Effector memory CD8-positive, alpha-beta T cell (primary cell): ENCODE data around the gene CACNA1F.

Experiments used
- ATAC-seq: fragments of 150-1000 bp; cut with Tn5 transposase; replicated peaks from 2 replicates; pipeline ENCODE4 v1.10.0; 2021; ENCODE audit warnings: mild to moderate bottlenecking, moderate library complexity
- DNase-seq, 3 experiments: peaks; one replicate each; pipeline ENCODE4 v3.0.0; 2021
- H3K27ac Mint-ChIP-seq, 2 donors: one replicate each; pipeline ENCODE4 v1.8.0; 2022; ENCODE audit warnings: mild to moderate bottlenecking in 2 of 2, mixed read lengths in 2 of 2, moderate library complexity in 2 of 2
- H3K27me3 Mint-ChIP-seq, 2 donors: one replicate each; pipeline ENCODE4 v1.8.0; 2022; ENCODE audit warnings: mixed read lengths in 2 of 2
- H3K36me3 Mint-ChIP-seq: one replicate; pipeline ENCODE4 v1.8.0; 2022; ENCODE audit warnings: mild to moderate bottlenecking, moderate library complexity, mixed read lengths; ENCODE audit not compliant: insufficient read depth
- H3K4me1 Mint-ChIP-seq, 2 donors: one replicate each; pipeline ENCODE4 v1.8.0; 2022; ENCODE audit warnings: low read depth in 2 of 2, mixed read lengths in 2 of 2
- H3K4me3 Mint-ChIP-seq, 2 donors: one replicate each; pipeline ENCODE4 v1.8.0; 2022; ENCODE audit warnings: mild to moderate bottlenecking in 2 of 2, mixed read lengths in 2 of 2, moderate library complexity in 2 of 2
- H3K9me3 Mint-ChIP-seq, 2 donors: one replicate each; pipeline ENCODE4 v1.8.0; 2022; ENCODE audit warnings: mixed read lengths in 2 of 2

CACNA1F gene

DNA sequence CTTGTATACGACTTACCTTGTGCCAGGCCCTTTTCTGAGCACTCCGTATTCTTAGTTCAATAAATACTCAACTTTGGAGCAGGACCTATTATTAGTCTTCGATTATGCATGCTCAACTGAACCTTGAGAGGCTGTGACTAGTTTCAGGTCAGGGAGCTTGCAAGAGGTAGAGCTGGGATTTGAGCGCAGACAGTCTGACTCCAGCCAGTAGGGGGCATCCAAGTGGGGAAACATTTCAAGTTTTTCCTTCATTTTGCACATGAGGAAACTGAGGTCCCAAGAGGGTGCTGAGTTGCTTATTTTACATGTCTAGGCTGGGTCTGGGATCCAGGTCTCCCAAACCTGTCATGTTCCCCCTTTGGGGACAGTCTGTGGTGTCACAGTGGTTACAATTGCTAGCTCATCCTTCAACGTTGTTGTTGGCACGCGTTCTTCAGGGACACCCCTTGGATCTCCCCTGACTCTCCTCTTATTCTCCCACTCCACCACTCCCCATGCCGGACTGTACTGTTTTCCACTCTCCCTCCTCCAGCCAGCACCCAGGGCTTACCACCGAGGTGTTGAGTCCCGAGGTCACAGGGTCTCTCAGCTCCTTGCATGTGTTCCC is 40.3 kb downstream of the CACNA1F start:
- Mint-ChIP-seq H3K4me3 (peak overlapping the region; percentile 33), H3K9me3 (no peaks in the 10 kb centered on the region), H3K4me1 (peaks cover 10 to 20% of the 10 kb centered on the region in 2 donors), H3K27ac (no peak overlapping the region), H3K27me3 (no peaks in the 10 kb centered on the region), H3K36me3 (peaks cover 10% of the 10 kb centered on the region)
- no peak for ATAC-seq
- DNase-seq = no peak

GRCh38 chrX:49191574-49192011 is 41.5 kb downstream of the CACNA1F start:
- DNase-seq = no peak
- Mint-ChIP-seq H3K4me3 (peak overlapping the region; percentile 85 to 88), H3K27ac (peak overlapping the region; percentile 70 to 87), H3K4me1 (peaks cover 10 to 20% of the 10 kb centered on the region in 2 donors), H3K36me3 (peaks cover 10% of the 10 kb centered on the region), H3K27me3 (no peaks in the 10 kb centered on the region), H3K9me3 (no peaks in the 10 kb centered on the region)
- ATAC-seq = peak; percentile 14

DNA sequence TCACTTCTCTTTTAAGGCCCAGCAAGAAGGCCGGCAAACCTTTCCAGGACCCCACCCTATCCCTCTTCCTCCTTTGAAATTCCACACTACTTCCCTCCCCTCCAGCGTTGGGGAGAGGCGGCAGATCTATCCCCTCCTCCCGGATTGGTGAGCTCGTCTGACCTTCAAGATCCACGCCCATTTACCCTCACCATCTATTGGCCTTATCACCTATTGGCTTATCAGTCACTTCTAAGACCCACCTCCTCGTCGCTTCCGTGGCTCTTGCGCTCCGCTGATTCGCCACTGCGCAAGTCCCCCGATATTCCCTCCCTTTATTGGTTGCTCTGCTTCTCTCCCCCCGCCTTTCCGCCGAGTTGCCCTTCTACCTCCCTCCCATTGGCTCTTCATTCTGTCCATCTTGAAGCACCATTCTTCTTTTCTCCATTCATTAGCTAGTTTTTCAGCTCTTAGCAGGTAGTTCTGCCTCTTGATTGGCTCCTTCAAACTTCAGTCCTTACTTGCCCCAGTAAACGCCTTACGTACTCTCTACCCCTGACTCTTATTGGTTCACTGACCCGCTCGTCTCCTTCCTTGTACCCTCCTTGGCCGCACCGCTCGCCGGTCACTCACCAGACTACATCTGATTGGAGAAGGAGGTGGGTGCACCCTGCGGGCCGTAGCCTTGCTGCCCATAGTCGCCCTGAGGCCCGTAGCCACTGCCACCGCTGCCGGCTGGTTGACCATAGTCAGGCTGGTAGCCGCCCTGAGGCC is 42.1 kb downstream of the CACNA1F start:
- Mint-ChIP-seq H3K36me3 (peaks cover 10% of the 10 kb centered on the region), H3K4me3 (peak overlapping the region; percentile 85 to 88), H3K4me1 (peaks cover 10 to 22% of the 10 kb centered on the region in 2 donors), H3K27ac (peak overlapping the region; percentile 70 to 87), H3K9me3 (no peaks in the 10 kb centered on the region), H3K27me3 (no peaks in the 10 kb centered on the region)
- DNase-seq (peak; percentile 76 to 77 (median 76)), ATAC-seq (peak; percentile 84)

- peaks cover 10% of the 10 kb centered on the region for H3K36me3 Mint-ChIP-seq
- peaks cover 16 to 28% of the 10 kb centered on the region in 2 donors for H3K4me1 Mint-ChIP-seq
These were observed 43.5 kb downstream of the CACNA1F start for GRCh38 chrX:49189606-49190005.

DNA sequence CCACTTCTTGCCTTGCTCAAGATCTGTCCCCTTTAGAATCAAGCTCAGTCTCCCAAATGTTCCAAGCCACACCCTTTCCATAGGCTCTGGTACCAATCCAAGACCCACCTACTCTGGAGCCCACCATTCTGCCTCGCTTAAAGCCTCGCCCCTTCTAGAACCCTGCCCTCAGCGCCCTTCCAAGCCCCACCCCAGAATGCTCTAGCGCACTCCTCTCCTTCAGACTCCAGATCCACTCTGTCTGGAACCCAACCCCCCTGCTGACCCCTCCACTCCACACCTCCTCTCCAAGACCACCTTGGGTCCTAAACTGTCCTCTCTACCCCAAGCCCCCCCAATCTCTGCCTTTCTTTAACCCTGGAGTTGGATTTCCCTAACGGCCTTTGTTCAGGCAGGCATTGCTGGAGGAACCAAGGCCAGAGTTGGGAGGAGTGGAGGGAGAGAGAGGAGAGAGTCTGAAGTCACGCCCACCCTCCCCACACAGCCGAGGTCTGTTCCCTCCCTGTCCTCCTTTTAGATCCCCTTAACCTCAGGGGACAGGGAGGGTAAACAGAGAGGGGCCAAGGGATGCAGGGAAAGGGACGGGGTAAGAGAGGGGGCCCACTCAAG is 44.6 kb downstream of the CACNA1F start:
- no peak overlapping the region for H3K4me3 Mint-ChIP-seq
- H3K27ac Mint-ChIP-seq = peak overlapping the region in 1 of 2 donors; percentile 66
- ATAC-seq (no peak), DNase-seq (no peak)
- no peaks in the 10 kb centered on the region for H3K27me3 Mint-ChIP-seq
- H3K9me3 Mint-ChIP-seq = no peaks in the 10 kb centered on the region
- peaks cover 14 to 30% of the 10 kb centered on the region in 2 donors for H3K4me1 Mint-ChIP-seq
- H3K36me3 Mint-ChIP-seq = peaks cover 10% of the 10 kb centered on the region

More at GRCh38 chrX:49189606-49190005, 43.5 kb downstream of the CACNA1F start:
- DNase-seq = no peak
- H3K27ac Mint-ChIP-seq = no peak overlapping the region
- peak overlapping the region in 1 of 2 donors; percentile 28 for H3K4me3 Mint-ChIP-seq
- no peak for ATAC-seq
- H3K9me3 Mint-ChIP-seq = no peaks in the 10 kb centered on the region
- H3K27me3 Mint-ChIP-seq = no peaks in the 10 kb centered on the region

- Mint-ChIP-seq H3K27me3 (no peaks in the 10 kb centered on the region), H3K4me3 (peak overlapping the region in 1 of 2 donors; percentile 77), H3K36me3 (peaks cover 12% of the 10 kb centered on the region), H3K27ac (no peak overlapping the region), H3K4me1 (peaks cover 12 to 23% of the 10 kb centered on the region in 2 donors), H3K9me3 (no peaks in the 10 kb centered on the region)
- ATAC-seq (no peak), DNase-seq (no peak)
These were observed 45.6 kb downstream of the CACNA1F start for GRCh38 chrX:49187526-49187925.

- Mint-ChIP-seq H3K4me1 (peaks cover 12 to 23% of the 10 kb centered on the region in 2 donors), H3K4me3 (peak overlapping the region; percentile 77 to 81), H3K9me3 (no peaks in the 10 kb centered on the region), H3K36me3 (peaks cover 17% of the 10 kb centered on the region), H3K27me3 (no peaks in the 10 kb centered on the region), H3K27ac (peak overlapping the region; percentile 52 to 68)
- ATAC-seq (no peak), DNase-seq (no peak)
These were observed 46.1 kb downstream of the CACNA1F start for GRCh38 chrX:49187028-49187394.

GRCh38 chrX:49186125-49187027 is 46.8 kb downstream of the CACNA1F start, which contains the start of gene PRICKLE3:
Gene PRICKLE3 (minus strand): TSS chrX:49186373. CDS start chrX:49186297, 76 bp downstream.
- peak; percentile 55 to 64 (median 57) for DNase-seq
- Mint-ChIP-seq H3K4me3 (peak within 1 kb of the TSS; percentile 77 to 81), H3K27ac (peak within 1 kb of the TSS; percentile 52 to 68), H3K36me3 (peaks cover 17% of the 10 kb centered on the region), H3K27me3 (no peaks in the 10 kb centered on the region), H3K4me1 (peaks cover 12 to 22% of the 10 kb centered on the region in 2 donors), H3K9me3 (no peaks in the 10 kb centered on the region)
- ATAC-seq = peak; percentile 26

- peak; percentile 48 for ATAC-seq
These were observed 48.6 kb downstream of the CACNA1F start for GRCh38 chrX:49184294-49185281.

DNA sequence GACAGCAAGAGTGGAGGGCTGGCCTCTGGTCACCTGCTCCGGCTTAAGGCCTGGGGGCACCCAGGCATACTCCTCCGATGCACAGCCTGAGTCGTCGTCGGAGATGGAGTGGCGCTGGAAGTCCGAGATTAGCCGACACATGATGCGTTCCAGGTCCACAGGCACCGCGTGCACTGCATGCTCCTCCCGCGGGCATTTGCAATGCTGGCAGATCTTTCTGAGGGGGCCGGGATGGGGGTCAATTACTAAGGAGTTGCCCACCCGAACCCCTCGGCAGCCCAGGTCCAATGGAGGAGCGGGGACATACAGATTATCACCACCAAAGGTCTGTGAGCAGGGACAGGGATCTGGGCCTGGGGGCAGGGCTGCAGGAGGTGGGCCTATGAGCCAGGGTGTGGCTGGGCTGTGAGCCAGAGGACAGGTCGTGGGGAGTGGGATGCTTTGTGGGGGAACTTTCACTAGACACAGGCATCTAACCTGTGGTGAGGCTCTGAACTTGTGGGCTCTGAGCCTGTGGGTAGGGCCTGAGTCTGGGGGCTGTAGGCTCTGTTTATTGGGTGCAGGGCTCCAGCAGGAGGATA is 49.3 kb downstream of the CACNA1F start:
- Mint-ChIP-seq H3K4me1 (peaks cover 6 to 12% of the 10 kb centered on the region in 2 donors), H3K9me3 (no peaks in the 10 kb centered on the region), H3K4me3 (peak overlapping the region; percentile 77 to 81), H3K27ac (no peak overlapping the region), H3K27me3 (no peaks in the 10 kb centered on the region), H3K36me3 (peaks cover 15% of the 10 kb centered on the region)
- DNase-seq (no peak), ATAC-seq (no peak)

More at GRCh38 chrX:49184294-49185281, 48.6 kb downstream of the CACNA1F start:
- no peak for DNase-seq
- Mint-ChIP-seq H3K36me3 (peaks cover 15% of the 10 kb centered on the region), H3K27ac (peak overlapping the region in 1 of 2 donors; percentile 29), H3K27me3 (no peaks in the 10 kb centered on the region), H3K4me3 (peak overlapping the region; percentile 77 to 81), H3K9me3 (no peaks in the 10 kb centered on the region), H3K4me1 (peaks cover 6 to 14% of the 10 kb centered on the region in 2 donors)

DNA sequence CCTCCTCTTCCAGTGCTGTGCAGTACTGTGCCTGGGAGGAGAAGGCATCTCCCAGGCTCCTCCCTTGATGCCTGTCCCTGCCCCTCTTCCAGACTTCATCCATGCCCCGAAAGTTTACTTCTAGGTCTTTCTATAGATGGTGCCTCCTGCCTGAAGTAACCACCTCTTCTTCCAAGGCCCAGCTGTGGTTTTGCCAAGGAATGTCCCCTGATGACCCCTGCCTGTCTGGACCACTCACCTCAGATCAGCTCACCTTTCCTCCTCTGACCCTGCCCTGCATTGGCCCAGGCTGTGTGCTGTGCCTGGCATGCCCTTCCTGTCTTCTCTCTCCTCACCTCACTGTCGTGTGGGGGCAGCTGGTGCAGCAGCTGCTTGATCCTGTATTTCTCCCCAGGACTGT is 53.8 kb downstream of the CACNA1F start:
- H3K4me3 Mint-ChIP-seq = no peak overlapping the region
- H3K27me3 Mint-ChIP-seq = no peaks in the 10 kb centered on the region
- peak overlapping the region in 1 of 2 donors; percentile 57 for H3K27ac Mint-ChIP-seq
- H3K36me3 Mint-ChIP-seq = peaks cover 39% of the 10 kb centered on the region
- peaks cover 4 to 16% of the 10 kb centered on the region in 2 donors for H3K4me1 Mint-ChIP-seq
- ATAC-seq (no peak), DNase-seq (no peak)
- H3K9me3 Mint-ChIP-seq = no peaks in the 10 kb centered on the region
